H1 (cell line): ENCODE data around the gene CD40LG. TPM values are rescaled to one million over a fixed set of nuclear protein-coding genes. Genes with fewer than 3 reads are reported as not detected.

Experiments
- CTCF ChIA-PET: fragments of 300-600 bp; sonication (Branson Sonifier 250); formaldehyde crosslinking; loops from one replicate; lab custom pipeline; 2021; ENCODE audit not compliant: partially characterized antibody; lab: Charles Lee
- POLR2A ChIA-PET: fragments of 300-600 bp; sonication (Branson Sonifier 250); formaldehyde crosslinking; loops from one replicate; lab custom pipeline; 2021; ENCODE audit warnings: inconsistent platforms; ENCODE audit not compliant: partially characterized antibody; lab: Charles Lee
- DNase-seq, 2 experiments: peaks; one replicate each; pipeline versions ENCODE4 v3.0.0 to v3.0.0-alpha.2; 2010 to 2022; ENCODE audit warnings: low spot score in 2 of 2, low read depth in 1 of 2, mixed read lengths in 1 of 2
- FAIRE-seq: peaks from 2 replicates; lab custom pipeline; 2011; peaks lifted over from hg19 to GRCh38; lab: Jason Lieb, UNC
- H2AFZ ChIP-seq: 2 replicates; pipeline ENCODE4 v1.8.1; 2012; ENCODE audit warnings: low read length, inconsistent platforms
- H2AK5ac ChIP-seq: 2 replicates; pipeline ENCODE4 v1.6.1; 2013; ENCODE audit warnings: low read depth, low read length
- H2BK120ac ChIP-seq: replicated peaks from 2 replicates; pipeline ENCODE3; 2013; ENCODE audit warnings: low read depth, low read length, inconsistent platforms
- H2BK12ac ChIP-seq: 2 replicates; pipeline ENCODE4 v1.6.1; 2013; ENCODE audit warnings: low read depth, low read length
- H2BK15ac ChIP-seq: 2 replicates; pipeline ENCODE4 v1.6.1; 2013; ENCODE audit warnings: low read length
- H2BK20ac ChIP-seq: 2 replicates; pipeline ENCODE4 v1.6.1; 2013; ENCODE audit warnings: low read length
- H2BK5ac ChIP-seq: 2 replicates; pipeline ENCODE4 v1.6.1; 2013; ENCODE audit warnings: low read depth, low read length
- H3K14ac ChIP-seq: 2 replicates; pipeline ENCODE4 v1.6.1; 2013; ENCODE audit warnings: inconsistent platforms; ENCODE audit not compliant: insufficient read length
- H3K18ac ChIP-seq: 2 replicates; pipeline ENCODE4 v1.6.1; 2013; ENCODE audit warnings: low read length; ENCODE audit errors: extremely low read depth
- H3K23ac ChIP-seq: 2 replicates; pipeline ENCODE4 v1.6.1; 2013; ENCODE audit warnings: inconsistent platforms; ENCODE audit not compliant: insufficient read length
- H3K23me2 ChIP-seq: 2 replicates; pipeline ENCODE4 v1.6.1; 2013; ENCODE audit warnings: low read depth, low read length
- H3K27ac ChIP-seq: 2 replicates; pipeline ENCODE4 v1.6.1; 2011; ENCODE audit warnings: low read depth, low read length, inconsistent platforms
- H3K27me3 ChIP-seq, 4 experiments: replicated peaks in 1 of 4; 1 replicate in 1 of 4; 2 replicates in 3 of 4; pipeline versions ENCODE4 v1.6.1 to v1.8.1; 2011 to 2013; ENCODE audit warnings: low read length in 3 of 4, mild to moderate bottlenecking in 3 of 4, inconsistent platforms in 2 of 4, mixed read lengths in 2 of 4, moderate library complexity in 1 of 4; ENCODE audit not compliant: control insufficient read depth in 3 of 4, insufficient read depth in 3 of 4; ENCODE audit errors: extremely low read depth in 1 of 4
- H3K36me3 ChIP-seq, 4 experiments: 2 replicates each; pipeline versions ENCODE4 v1.6.1 to v1.8.1; 2011 to 2013; ENCODE audit warnings: mild to moderate bottlenecking in 4 of 4, low read length in 3 of 4, moderate library complexity in 2 of 4, control low read depth in 1 of 4, inconsistent platforms in 1 of 4; ENCODE audit not compliant: insufficient read depth in 4 of 4, control insufficient read depth in 2 of 4
- H3K4ac ChIP-seq: replicated peaks from 2 replicates; pipeline ENCODE3; 2013; ENCODE audit warnings: low read length, low read depth, mixed read lengths, inconsistent platforms; ENCODE audit not compliant: insufficient read length
- H3K4me1 ChIP-seq, 4 experiments: replicated peaks in 1 of 4; 1 replicate in 1 of 4; 2 replicates in 3 of 4; pipeline versions ENCODE4 v1.6.1 to v1.8.1; 2011 to 2013; ENCODE audit warnings: low read length in 3 of 4, inconsistent platforms in 2 of 4, mixed read lengths in 1 of 4; ENCODE audit not compliant: insufficient read depth in 4 of 4, control insufficient read depth in 3 of 4
- H3K4me2 ChIP-seq, 2 experiments: 2 replicates each; pipeline versions ENCODE4 v1.6.1 to v1.8.1; 2011 to 2013; ENCODE audit warnings: low read depth in 2 of 2, low read length in 2 of 2, control low read depth in 1 of 2, inconsistent platforms in 1 of 2, mild to moderate bottlenecking in 1 of 2; ENCODE audit not compliant: insufficient read depth in 1 of 2
- H3K4me3 ChIP-seq, 4 experiments: fragments of 200-600, 300-600 bp in 1 of 4; sonication (generic), shearing (Covaris generic), sonication (Bioruptor Twin) in 1 of 4; 2 replicates each; pipeline versions ENCODE4 v1.5.1 to v1.8.1; 2011 to 2016; ENCODE audit warnings: low read length in 4 of 4, low read depth in 3 of 4, control low read depth in 2 of 4, inconsistent platforms in 2 of 4, mild to moderate bottlenecking in 2 of 4, mixed read lengths in 1 of 4, moderate library complexity in 1 of 4; ENCODE audit not compliant: insufficient read depth in 2 of 4; ENCODE audit errors: extremely low read depth in 1 of 4
- H3K56ac ChIP-seq: replicated peaks from 2 replicates; pipeline ENCODE3; 2013; ENCODE audit warnings: low read depth, mild to moderate bottlenecking, mixed read lengths, low read length, inconsistent platforms; ENCODE audit not compliant: insufficient read length
- H3K79me1 ChIP-seq: 2 replicates; pipeline ENCODE4 v1.6.1; 2013; ENCODE audit warnings: low read depth, low read length, control low read depth
- H3K79me2 ChIP-seq, 2 experiments: 2 replicates each; pipeline versions ENCODE4 v1.6.1 to v1.8.1; 2012 to 2013; ENCODE audit warnings: low read length in 2 of 2, mild to moderate bottlenecking in 2 of 2, inconsistent platforms in 1 of 2; ENCODE audit not compliant: insufficient read depth in 2 of 2, control insufficient read depth in 1 of 2
- H3K9ac ChIP-seq, 4 experiments: replicated peaks in 1 of 4; 1 replicate in 1 of 4; 2 replicates in 3 of 4; pipeline versions ENCODE4 v1.6.1 to v1.8.1; 2011 to 2013; ENCODE audit warnings: low read depth in 3 of 4, low read length in 3 of 4, control low read depth in 2 of 4, mild to moderate bottlenecking in 2 of 4, moderate library complexity in 2 of 4, inconsistent platforms in 1 of 4; ENCODE audit errors: extremely low read depth in 1 of 4
- H3K9me3 ChIP-seq, 2 experiments: 2 replicates each; pipeline versions ENCODE4 v1.6.1 to v1.8.1; 2012 to 2013; ENCODE audit warnings: mild to moderate bottlenecking in 2 of 2, moderate library complexity in 2 of 2, control low read depth in 1 of 2, inconsistent platforms in 1 of 2, low read depth in 1 of 2, low read length in 1 of 2, mixed read lengths in 1 of 2; ENCODE audit not compliant: insufficient read depth in 2 of 2
- H4K20me1 ChIP-seq, 2 experiments: replicated peaks in 1 of 2; 2 replicates each; pipeline versions ENCODE3 to v1.8.1; 2011 to 2013; ENCODE audit warnings: inconsistent platforms in 2 of 2, low read length in 2 of 2, mild to moderate bottlenecking in 1 of 2; ENCODE audit not compliant: insufficient read depth in 2 of 2, control insufficient read depth in 1 of 2
- H4K5ac ChIP-seq: 2 replicates; pipeline ENCODE4 v1.6.1; 2013; ENCODE audit warnings: low read length, low read depth, mixed read lengths, inconsistent platforms; ENCODE audit not compliant: insufficient read length
- H4K8ac ChIP-seq: 2 replicates; pipeline ENCODE4 v1.8.0; 2013; ENCODE audit warnings: mild to moderate bottlenecking, moderate library complexity, low read length, inconsistent platforms; ENCODE audit not compliant: insufficient read depth; ENCODE audit errors: extremely low read depth
- H4K91ac ChIP-seq: replicated peaks from 2 replicates; pipeline ENCODE3; 2013; ENCODE audit warnings: low read length, mixed read lengths, inconsistent platforms; ENCODE audit not compliant: insufficient read length
- BACH1 ChIP-seq: IDR thresholded peaks from 2 replicates; pipeline ENCODE4 v1.6.1; 2012; ENCODE audit warnings: low read length, improper control_type of control experiment
- BCL11A ChIP-seq, 2 experiments: IDR thresholded peaks; one replicate each; pipeline ENCODE4 v1.6.1; 2011; ENCODE audit warnings: low read depth in 2 of 2, low read length in 2 of 2, mild to moderate bottlenecking in 2 of 2
- CTCF ChIP-seq, 3 experiments: IDR thresholded peaks; 1 replicate in 2 of 3; 2 replicates in 1 of 3; pipeline versions ENCODE4 v1.5.1 to v1.6.1; 2011; ENCODE audit warnings: low read length in 3 of 3, mild to moderate bottlenecking in 3 of 3, inconsistent platforms in 2 of 3, low read depth in 1 of 3, moderate library complexity in 1 of 3; ENCODE audit not compliant: insufficient read depth in 1 of 3; ENCODE audit errors: control extremely low read depth in 1 of 3
- EGR1 ChIP-seq: IDR thresholded peaks from 2 replicates; pipeline ENCODE4 v1.6.1; 2011; ENCODE audit warnings: low read depth, low read length, borderline replicate concordance
- EP300 ChIP-seq, 2 experiments: IDR thresholded peaks; 1 replicate in 1 of 2; 2 replicates in 1 of 2; pipeline ENCODE4 v1.6.1; 2011 to 2012; ENCODE audit warnings: low read depth in 2 of 2, low read length in 2 of 2, mild to moderate bottlenecking in 2 of 2, borderline replicate concordance in 1 of 2, inconsistent platforms in 1 of 2, moderate library complexity in 1 of 2
- EZH2 ChIP-seq: fragments of 200-600 bp; sonication (generic); IDR thresholded peaks from 2 replicates; pipeline ENCODE4 v1.7.1; 2012; ENCODE audit warnings: low read depth, mild to moderate bottlenecking, moderate library complexity, low read length, inconsistent platforms; ENCODE audit not compliant: severe bottlenecking
- MAX ChIP-seq: IDR thresholded peaks from 2 replicates; pipeline ENCODE4 v1.6.1; 2012; ENCODE audit warnings: inconsistent platforms
- RFX5 ChIP-seq: IDR thresholded peaks from 2 replicates; pipeline ENCODE4 v1.6.1; 2011; ENCODE audit warnings: low read depth, low read length, improper control_type of control experiment, borderline replicate concordance
- SIN3A ChIP-seq, 2 experiments: IDR thresholded peaks in 1 of 2; conservative IDR thresholded peaks in 1 of 2; 2 replicates each; pipeline ENCODE4 v1.6.1; 2011 to 2012; ENCODE audit warnings: low read length in 2 of 2, improper control_type of control experiment in 1 of 2, low read depth in 1 of 2, mild to moderate bottlenecking in 1 of 2
- SP4 ChIP-seq: IDR thresholded peaks from 2 replicates; pipeline ENCODE4 v1.6.1; 2012; ENCODE audit warnings: low read length, inconsistent platforms
- TCF12 ChIP-seq: IDR thresholded peaks from 2 replicates; pipeline ENCODE4 v1.6.1; 2011; ENCODE audit warnings: low read depth, mild to moderate bottlenecking, low read length
- WGBS, 2 experiments: shearing (Covaris generic) in 1 of 2; methylation state at CpG; one replicate each; pipeline versions ENCODE4 v1.1.6 to v1.1.7; 2013 to 2015; ENCODE audit warnings: low lambda C conversion rate in 2 of 2, mixed read lengths in 2 of 2, inconsistent platforms in 1 of 2, low coverage in 1 of 2, missing lambda C conversion rate in 1 of 2; ENCODE audit not compliant: insufficient replicate concordance in 2 of 2, insufficient coverage in 1 of 2, insufficient read length in 1 of 2; ENCODE audit errors: extremely low coverage in 1 of 2, missing lambda C conversion rate in 1 of 2; 5-methylcytosine and 5-hydroxymethylcytosine counted together
- polyA plus RNA-seq, 7 experiments: library from polyadenylated mRNA; depleted of rRNA in 3 of 7; stranded (reverse) in 5 of 7; unstranded in 2 of 7; fragments of >200 nt in 5 of 7; fragments of 200-250 nt in 2 of 7; gene quantifications; 1 replicate in 5 of 7; 2 replicates in 1 of 7; 4 replicates in 1 of 7; pipeline versions ENCODE4 v1.2.1 to v1.2.3, GENCODE V29; 2011 to 2013; ENCODE audit warnings: missing spikeins in 2 of 7, mixed read lengths in 2 of 7
- total RNA-seq: library from RNA; stranded (reverse); fragmentation: NEBNext Ultra II Directional; extraction: Animal tissue kit (Norgen Biotek cat#: 25700); gene quantifications from 2 replicates; pipeline ENCODE4 v1.2.1, GENCODE V29; 2021

CD40LG gene
- total and polyA plus RNA-seq, 2 of the 8 experiments (the other 6 are each of a cell fraction or from before 2014, with no cell fraction given), result not detected

- H3K9ac ChIP-seq, result no peak overlapping the region
- POLR2A ChIA-PET, result no interaction called here
- H4K5ac ChIP-seq, result no peak overlapping the region
- TF ChIP-seq RFX5, result no peak
- no peak for TF ChIP-seq SIN3A (conservative IDR thresholded peaks at IDR 0.05 in 1 of 2, IDR thresholded peaks at IDR 0.05 in 1 of 2; ENCODE audit: low read depth in 1 of 2, low read length in 2 of 2)
- no peak for TF ChIP-seq TCF12
- TF ChIP-seq EGR1, result no peak
- no peak for TF ChIP-seq BCL11A (IDR thresholded peaks at IDR 0.05; ENCODE audit: low read depth in 2 of 2, low read length in 2 of 2)
- TF ChIP-seq SP4, result no peak
- TF ChIP-seq MAX, result no peak
- no peak for TF ChIP-seq BACH1
- no peak for TF ChIP-seq EP300 (IDR thresholded peaks at IDR 0.05; ENCODE audit: borderline replicate concordance in 1 of 2, low read depth in 2 of 2, low read length in 2 of 2)
- TF ChIP-seq CTCF (IDR thresholded peaks at IDR 0.05; ENCODE audit: control extremely low read depth in 1 of 3, insufficient read depth in 1 of 3, low read depth in 1 of 3, low read length in 3 of 3), result no peak
- no peak for TF ChIP-seq EZH2
Measured at GRCh38 chrX:136622568-136622967, 25.4 kb upstream of the CD40LG start.

More at GRCh38 chrX:136622568-136622967, 25.4 kb upstream of the CD40LG start:
- Histone ChIP-seq H2AFZ (no peak overlapping the region), H2BK120ac (no peak overlapping the region), H4K20me1 (no peaks in the 10 kb centered on the region), H3K18ac (no peak overlapping the region), H4K91ac (no peak overlapping the region), H2BK12ac (no peak overlapping the region), H2BK20ac (no peak overlapping the region), H3K4me3 (no peak overlapping the region), H3K4me1 (no peaks in the 10 kb centered on the region), H4K8ac (no peak overlapping the region), H3K9me3 (no peaks in the 10 kb centered on the region), H3K27me3 (no peaks in the 10 kb centered on the region), H3K79me1 (no peaks in the 10 kb centered on the region), H2BK5ac (no peak overlapping the region), H3K14ac (no peak overlapping the region), H2AK5ac (no peak overlapping the region), H3K23ac (no peak overlapping the region), H3K23me2 (no peaks in the 10 kb centered on the region), H3K4me2 (no peak overlapping the region), H3K56ac (no peak overlapping the region), H3K79me2 (no peaks in the 10 kb centered on the region), H3K27ac (no peak overlapping the region), H3K4ac (no peak overlapping the region), H3K36me3 (no peaks in the 10 kb centered on the region), H2BK15ac (no peak overlapping the region)
- 71% methylated on average over 4 of the region's 4 CpGs; no CpG with 5 or more reads in 1 of the 2 experiments for WGBS, 2 experiments
- FAIRE-seq (no peak), DNase-seq (no peak)
- CTCF ChIA-PET, result interaction anchor here (1.1 kb wide), 1 partner anchor 72 kb away, joined by 4 read pairs; no protein-coding TSS in a partner anchor
